Caco-2 (cell line): ENCODE measurements around the gene LRRC15. TPM values are rescaled to one million over a fixed set of nuclear protein-coding genes. Genes with fewer than 3 reads are reported as not detected.

Experiments used
- BruUV-seq: library from RNA; stranded (reverse); fragments of 400-500 nt; replicated peaks from 2 replicates; lab custom pipeline; 2021; lab: Mats Ljungman, UMichigan
- CTCF ChIA-PET: fragments of 300-600 bp; sonication (Branson Sonifier 250); formaldehyde crosslinking; loops from one replicate; lab custom pipeline; 2022; ENCODE audit warnings: antibody characterized with exemption; lab: Charles Lee
- POLR2A ChIA-PET: fragments of 300-600 bp; sonication (Branson Sonifier 250); formaldehyde crosslinking; loops from one replicate; lab custom pipeline; 2022; ENCODE audit warnings: antibody characterized with exemption; lab: Charles Lee
- DNase-seq, 2 experiments: peaks; one replicate each; pipeline versions ENCODE4 v3.0.0 to v3.0.0-alpha.2; 2020 to 2022
- H3K27me3 ChIP-seq: replicated peaks from 2 replicates; pipeline ENCODE4 v1.6.0; 2011; ENCODE audit warnings: low read length; ENCODE audit not compliant: control insufficient read depth, insufficient read depth
- H3K36me3 ChIP-seq: 2 replicates; pipeline ENCODE4 v1.5.1; 2011; ENCODE audit warnings: low read length; ENCODE audit not compliant: control insufficient read depth, insufficient read depth
- H3K4me1 ChIP-seq: fragments of 250-450 bp; sonication (Bioruptor Pico); 2 replicates; pipeline ENCODE4 v1.5.1; 2020; ENCODE audit warnings: mild to moderate bottlenecking
- H3K4me3 ChIP-seq: 2 replicates; pipeline ENCODE4 v1.5.1; 2011; ENCODE audit warnings: low read depth, mild to moderate bottlenecking, control low read depth, low read length
- H3K9me3 ChIP-seq: fragments of 250-450 bp; sonication (Bioruptor Pico); 2 replicates; pipeline ENCODE4 v1.5.1; 2020; ENCODE audit warnings: mild to moderate bottlenecking, moderate library complexity
- H3K27ac Mint-ChIP-seq: one replicate; pipeline ENCODE4 v1.8.0; 2022; ENCODE audit warnings: mixed read lengths; ENCODE audit not compliant: unreplicated experiment
- H3K27me3 Mint-ChIP-seq: one replicate; pipeline ENCODE4 v1.8.0; 2022; ENCODE audit warnings: mixed read lengths; ENCODE audit not compliant: insufficient read depth, unreplicated experiment
- H3K36me3 Mint-ChIP-seq: one replicate; pipeline ENCODE4 v1.8.0; 2022; ENCODE audit warnings: mild to moderate bottlenecking, mixed read lengths; ENCODE audit not compliant: insufficient read depth, unreplicated experiment
- H3K4me1 Mint-ChIP-seq: one replicate; pipeline ENCODE4 v1.8.0; 2022; ENCODE audit warnings: low read depth, mixed read lengths; ENCODE audit not compliant: unreplicated experiment
- H3K4me3 Mint-ChIP-seq: one replicate; pipeline ENCODE4 v1.8.0; 2022; ENCODE audit warnings: mild to moderate bottlenecking, moderate library complexity, mixed read lengths; ENCODE audit not compliant: unreplicated experiment
- H3K9me3 Mint-ChIP-seq: one replicate; pipeline ENCODE4 v1.8.0; 2022; ENCODE audit warnings: mixed read lengths; ENCODE audit not compliant: unreplicated experiment
- intact Hi-C: fragments of 100-400 bp; cut with micrococcal nuclease; formaldehyde crosslinking; loops from one replicate; pipeline ENCODE4 v1.10.0; 2022; ENCODE audit not compliant: unreplicated experiment
- total RNA-seq: library from RNA; stranded (reverse); gene quantifications from 2 replicates; pipeline ENCODE4 v1.2.3, GENCODE V29; 2022
- TF ChIP-seq, protein P1 (sequence below), 2 experiments: fragments of 200-600 bp in 1 of 2; IDR thresholded peaks; 1 replicate in 1 of 2; 2 replicates in 1 of 2; pipeline versions ENCODE4 v1.5.1 to v1.8.0; 2011 to 2022; ENCODE audit warnings: antibody characterized with exemption in 1 of 2, control low read depth in 1 of 2, inconsistent platforms in 1 of 2, low read depth in 1 of 2, low read length in 1 of 2, mild to moderate bottlenecking in 1 of 2, moderate library complexity in 1 of 2; ENCODE audit not compliant: insufficient read depth in 1 of 2, severe bottlenecking in 1 of 2, unreplicated experiment in 1 of 2

Gene LRRC15
- total RNA-seq, 1 experiment from 2014 or later, result 0.09 TPM

- H3K27me3 Mint-ChIP-seq, result no peaks in the 10 kb centered on the region
Measured at GRCh38 chr3:194348354-194348753, 21.2 kb downstream of the LRRC15 start.

GRCh38 chr3:194346621-194347020 is 22.9 kb downstream of the LRRC15 start:
- no TSS peak for BruUV-seq
- Mint-ChIP-seq H3K9me3 (no peaks in the 10 kb centered on the region), H3K4me3 (no peak overlapping the region), H3K4me1 (peaks cover 1% of the 10 kb centered on the region), H3K36me3 (no peaks in the 10 kb centered on the region), H3K27ac (no peak overlapping the region), H3K27me3 (no peaks in the 10 kb centered on the region)
- Histone ChIP-seq H3K27me3 (no peaks in the 10 kb centered on the region), H3K4me3 (no peak overlapping the region), H3K9me3 (no peaks in the 10 kb centered on the region), H3K36me3 (no peaks in the 10 kb centered on the region), H3K4me1 (peaks cover 4% of the 10 kb centered on the region; the same call in 1 of the 2 replicates)
- CTCF ChIA-PET, result no interaction called here
- POLR2A ChIA-PET, result no interaction called here
- no peak for DNase-seq
- TF ChIP-seq, protein P1, sequence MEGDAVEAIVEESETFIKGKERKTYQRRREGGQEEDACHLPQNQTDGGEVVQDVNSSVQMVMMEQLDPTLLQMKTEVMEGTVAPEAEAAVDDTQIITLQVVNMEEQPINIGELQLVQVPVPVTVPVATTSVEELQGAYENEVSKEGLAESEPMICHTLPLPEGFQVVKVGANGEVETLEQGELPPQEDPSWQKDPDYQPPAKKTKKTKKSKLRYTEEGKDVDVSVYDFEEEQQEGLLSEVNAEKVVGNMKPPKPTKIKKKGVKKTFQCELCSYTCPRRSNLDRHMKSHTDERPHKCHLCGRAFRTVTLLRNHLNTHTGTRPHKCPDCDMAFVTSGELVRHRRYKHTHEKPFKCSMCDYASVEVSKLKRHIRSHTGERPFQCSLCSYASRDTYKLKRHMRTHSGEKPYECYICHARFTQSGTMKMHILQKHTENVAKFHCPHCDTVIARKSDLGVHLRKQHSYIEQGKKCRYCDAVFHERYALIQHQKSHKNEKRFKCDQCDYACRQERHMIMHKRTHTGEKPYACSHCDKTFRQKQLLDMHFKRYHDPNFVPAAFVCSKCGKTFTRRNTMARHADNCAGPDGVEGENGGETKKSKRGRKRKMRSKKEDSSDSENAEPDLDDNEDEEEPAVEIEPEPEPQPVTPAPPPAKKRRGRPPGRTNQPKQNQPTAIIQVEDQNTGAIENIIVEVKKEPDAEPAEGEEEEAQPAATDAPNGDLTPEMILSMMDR (IDR thresholded peaks at IDR 0.05; ENCODE audit: insufficient read depth in 1 of 2, low read depth in 1 of 2, low read length in 1 of 2, severe bottlenecking in 1 of 2, unreplicated experiment in 1 of 2), result no peak
- intact Hi-C loops, result no loop called here

More at GRCh38 chr3:194348354-194348753, 21.2 kb downstream of the LRRC15 start:
- Mint-ChIP-seq H3K27ac (no peak overlapping the region), H3K4me1 (no peaks in the 10 kb centered on the region), H3K36me3 (no peaks in the 10 kb centered on the region), H3K4me3 (no peak overlapping the region), H3K9me3 (no peaks in the 10 kb centered on the region)
- intact Hi-C loops, result no loop called here
- H3K27me3 ChIP-seq, result no peaks in the 10 kb centered on the region
- no peak overlapping the region for H3K4me3 ChIP-seq
- CTCF ChIA-PET, result no interaction called here
- H3K4me1 ChIP-seq, result peaks cover 4% of the 10 kb centered on the region; the same call in 1 of the 2 replicates
- H3K36me3 ChIP-seq, result no peaks in the 10 kb centered on the region
- DNase-seq, result no peak
- no TSS peak for BruUV-seq
- POLR2A ChIA-PET, result no interaction called here
- H3K9me3 ChIP-seq, result no peaks in the 10 kb centered on the region
- TF ChIP-seq, protein P1 (IDR thresholded peaks at IDR 0.05; ENCODE audit: insufficient read depth in 1 of 2, low read depth in 1 of 2, low read length in 1 of 2, severe bottlenecking in 1 of 2, unreplicated experiment in 1 of 2), result no peak

- CTCF ChIA-PET, result interaction anchor here (0.6 to 1.2 kb wide), 2 partner anchors 9 to 29 kb away, joined by 3 read pairs; no protein-coding TSS in a partner anchor
- POLR2A ChIA-PET, result no interaction called here
- H3K27me3 Mint-ChIP-seq, result no peaks in the 10 kb centered on the region
- no peak for DNase-seq
- H3K9me3 Mint-ChIP-seq, result no peaks in the 10 kb centered on the region
- BruUV-seq, result no TSS peak
- H3K4me1 ChIP-seq, result peaks cover 7% of the 10 kb centered on the region
- intact Hi-C loops, result no loop called here
- H3K27ac Mint-ChIP-seq, result no peak overlapping the region
- no peaks in the 10 kb centered on the region for H3K36me3 Mint-ChIP-seq
- H3K9me3 ChIP-seq, result no peaks in the 10 kb centered on the region
- H3K36me3 ChIP-seq, result no peaks in the 10 kb centered on the region
- H3K4me3 ChIP-seq, result no peak overlapping the region
- H3K4me1 Mint-ChIP-seq, result peaks cover 6% of the 10 kb centered on the region
- H3K27me3 ChIP-seq, result no peaks in the 10 kb centered on the region
- TF ChIP-seq, protein P1 (IDR thresholded peaks at IDR 0.05; ENCODE audit: insufficient read depth in 1 of 2, low read depth in 1 of 2, low read length in 1 of 2, severe bottlenecking in 1 of 2, unreplicated experiment in 1 of 2), result no peak
- no peak overlapping the region for H3K4me3 Mint-ChIP-seq
Measured at GRCh38 chr3:194346035-194346434, 23.5 kb downstream of the LRRC15 start.
